OCI-LY3 (cell line): ENCODE results near the gene SLC37A1.

Source experiments
- CTCF ChIP-seq: fragments of 200-600, 300-600 bp; sonication (generic); IDR thresholded peaks from 2 replicates; pipeline ENCODE4 v1.5.1; 2014; ENCODE audit warnings: antibody characterized with exemption, low read length, low read depth
- EZH2phosphoT487 ChIP-seq: fragments of 200-600 bp; shearing (Covaris generic); IDR thresholded peaks from 2 replicates; pipeline ENCODE4 v1.6.1; 2018; ENCODE audit warnings: antibody characterized with exemption, mixed run types, low read depth

- TF ChIP-seq CTCF, result no peak
- no peak for TF ChIP-seq EZH2phosphoT487
Observed at GRCh38 chr21:42622284-42622683, 108.6 kb downstream of the SLC37A1 start.
